IMR-90 (cell line): Measurements from ENCODE around the gene MRPL28. TPM values are rescaled to one million over a fixed set of nuclear protein-coding genes. Genes with fewer than 3 reads are reported as not detected.

Experiments used
- ATAC-seq: fragments of 200-7000 bp; cut with Tn5 transposase; 2 replicates; pipeline ENCODE4 v1.9.1; 2020; ENCODE audit warnings: low read depth, mild to moderate bottlenecking, moderate library complexity
- BruUV-seq: library from RNA; stranded (reverse); fragments of 400-500 nt; replicated peaks from 2 replicates; lab custom pipeline; 2021; lab: Mats Ljungman, UMichigan
- CTCF ChIA-PET: fragments of 300-600 bp; formaldehyde crosslinking; extraction: SDS; loops from one replicate; lab custom pipeline; 2021; ENCODE audit warnings: antibody characterized with exemption; lab: Yijun Ruan, JAX
- POLR2A ChIA-PET: fragments of 300-600 bp; sonication (Branson Sonifier 250); formaldehyde crosslinking; loops from one replicate; lab custom pipeline; 2022; ENCODE audit warnings: antibody characterized with exemption; ENCODE audit not compliant: unreplicated experiment; lab: Charles Lee
- DNase-seq: peaks from one replicate; pipeline ENCODE4 v3.0.0; 2013
- H2AFZ ChIP-seq: replicated peaks from 2 replicates; pipeline ENCODE3; 2013; ENCODE audit warnings: low read length, mild to moderate bottlenecking; ENCODE audit not compliant: poor library complexity
- H2AK5ac ChIP-seq: 2 replicates; pipeline ENCODE4 v1.6.1; 2013; ENCODE audit warnings: low read depth, low read length, inconsistent platforms
- H2AK9ac ChIP-seq: replicated peaks from 2 replicates; pipeline ENCODE3; 2013; ENCODE audit warnings: mild to moderate bottlenecking, low read depth, low read length, moderate library complexity; ENCODE audit not compliant: poor library complexity
- H2BK120ac ChIP-seq: 2 replicates; pipeline ENCODE4 v1.6.1; 2013; ENCODE audit warnings: low read depth, low read length, inconsistent platforms
- H2BK15ac ChIP-seq: 3 replicates; pipeline ENCODE4 v1.6.1; 2013; ENCODE audit warnings: low read depth, low read length, inconsistent platforms
- H2BK20ac ChIP-seq: 2 replicates; pipeline ENCODE4 v1.6.1; 2013; ENCODE audit warnings: low read depth, mild to moderate bottlenecking, inconsistent platforms, low read length, moderate library complexity
- H2BK5ac ChIP-seq: 2 replicates; pipeline ENCODE4 v1.6.1; 2013; ENCODE audit warnings: mild to moderate bottlenecking, low read depth, low read length, inconsistent platforms; ENCODE audit not compliant: poor library complexity, severe bottlenecking
- H3K14ac ChIP-seq: replicated peaks from 2 replicates; pipeline ENCODE4 v1.6.1; 2013; ENCODE audit warnings: low read depth, low read length, inconsistent platforms
- H3K18ac ChIP-seq: 2 replicates; pipeline ENCODE4 v1.6.1; 2013; ENCODE audit warnings: low read depth, low read length, control low read depth
- H3K23ac ChIP-seq: 2 replicates; pipeline ENCODE4 v1.6.1; 2013; ENCODE audit warnings: low read depth, low read length, inconsistent platforms
- H3K27ac ChIP-seq: 2 replicates; pipeline ENCODE4 v1.5.1; 2013; ENCODE audit warnings: mild to moderate bottlenecking, control low read depth, low read length; ENCODE audit not compliant: insufficient read depth
- H3K27me3 ChIP-seq: 2 replicates; pipeline ENCODE4 v1.6.1; 2013; ENCODE audit warnings: low read length; ENCODE audit not compliant: control insufficient read depth, insufficient read depth
- H3K36me3 ChIP-seq: 2 replicates; pipeline ENCODE4 v1.6.1; 2013; ENCODE audit warnings: low read length, mixed read lengths; ENCODE audit not compliant: control insufficient read depth, insufficient read depth
- H3K4ac ChIP-seq: 2 replicates; pipeline ENCODE4 v1.6.1; 2013; ENCODE audit warnings: low read depth, low read length, inconsistent platforms
- H3K4me1 ChIP-seq: 2 replicates; pipeline ENCODE4 v1.6.1; 2013; ENCODE audit warnings: low read length, mixed read lengths; ENCODE audit not compliant: control insufficient read depth, insufficient read depth
- H3K4me2 ChIP-seq: 2 replicates; pipeline ENCODE4 v1.6.1; 2013; ENCODE audit warnings: low read depth, mild to moderate bottlenecking, control low read depth, low read length, moderate library complexity
- H3K4me3 ChIP-seq: 2 replicates; pipeline ENCODE4 v1.5.1; 2013; ENCODE audit warnings: low read depth, mild to moderate bottlenecking, control low read depth, low read length, moderate library complexity; ENCODE audit not compliant: insufficient read depth
- H3K56ac ChIP-seq: 2 replicates; pipeline ENCODE4 v1.6.1; 2013; ENCODE audit warnings: low read length, inconsistent platforms; ENCODE audit not compliant: insufficient read depth; ENCODE audit errors: extremely low read depth
- H3K79me1 ChIP-seq, 2 experiments: 2 replicates each; pipeline ENCODE4 v1.6.1; 2013; ENCODE audit warnings: low read length in 2 of 2, inconsistent platforms in 1 of 2, low read depth in 1 of 2
- H3K9ac ChIP-seq: 2 replicates; pipeline ENCODE4 v1.6.1; 2013; ENCODE audit warnings: low read depth, low read length, control low read depth
- H3K9me1 ChIP-seq: 2 replicates; pipeline ENCODE4 v1.6.1; 2013; ENCODE audit warnings: low read length, inconsistent platforms; ENCODE audit not compliant: insufficient read depth
- H3K9me3 ChIP-seq: 2 replicates; pipeline ENCODE4 v1.6.1; 2013; ENCODE audit warnings: low read length; ENCODE audit not compliant: control insufficient read depth, insufficient read depth
- H4K20me1 ChIP-seq: 2 replicates; pipeline ENCODE4 v1.6.1; 2013; ENCODE audit warnings: low read length, inconsistent platforms; ENCODE audit not compliant: insufficient read depth
- H4K5ac ChIP-seq: 2 replicates; pipeline ENCODE4 v1.6.1; 2013; ENCODE audit warnings: mild to moderate bottlenecking, low read depth, low read length, control low read depth
- H4K8ac ChIP-seq, 2 experiments: 2 replicates each; pipeline ENCODE4 v1.6.1; 2013; ENCODE audit warnings: low read depth in 2 of 2, low read length in 2 of 2, control low read depth in 1 of 2, inconsistent platforms in 1 of 2
- H4K91ac ChIP-seq: 2 replicates; pipeline ENCODE4 v1.6.1; 2013; ENCODE audit warnings: low read depth, low read length, inconsistent platforms; ENCODE audit not compliant: insufficient read depth
- MAZ ChIP-seq: IDR thresholded peaks from 2 replicates; pipeline ENCODE4 v1.6.1; 2012; ENCODE audit warnings: low read depth, mild to moderate bottlenecking, low read length, improper control_type of control experiment, moderate library complexity, borderline replicate concordance
- MXI1 ChIP-seq: IDR thresholded peaks from 2 replicates; pipeline ENCODE4 v1.6.1; 2012; ENCODE audit warnings: low read depth, mild to moderate bottlenecking, low read length, moderate library complexity, borderline replicate concordance
- RCOR1 ChIP-seq: IDR thresholded peaks from 2 replicates; pipeline ENCODE4 v1.6.1; 2012; ENCODE audit warnings: mild to moderate bottlenecking, low read length, improper control_type of control experiment; ENCODE audit not compliant: insufficient replicate concordance
- WGBS, 2 experiments: methylation state at CpG; one replicate each; pipeline versions ENCODE4 v1.1.5 to v1.1.7; 2013; ENCODE audit warnings: missing lambda C conversion rate in 2 of 2; ENCODE audit not compliant: insufficient read length in 1 of 2; ENCODE audit errors: extremely low coverage in 2 of 2; 5-methylcytosine and 5-hydroxymethylcytosine counted together
- dilution Hi-C: fragments of 300-500 bp; cut with HindIII; formaldehyde crosslinking; loops from one replicate; pipeline ENCODE4 v1.14.3; 2018; ENCODE audit warnings: low sequenced_read_pairs; ENCODE audit not compliant: unreplicated experiment
- in situ Hi-C: fragments of 300-500 bp; cut with MboI; formaldehyde crosslinking; loops from 3 replicates; pipeline ENCODE4 v1.14.3; 2019; ENCODE audit warnings: low sequenced_read_pairs, inconsistent platforms, mixed read lengths
- intact Hi-C: fragments of 100-400 bp; cut with micrococcal nuclease; formaldehyde crosslinking; loops from 2 replicates; pipeline ENCODE4 v1.10.0; 2022
- polyA plus RNA-seq, 3 experiments: library from polyadenylated mRNA; depleted of rRNA; stranded (reverse); fragments of >200 nt; gene quantifications; 2 replicates each; pipeline ENCODE4 v1.2.3, GENCODE V29; 2012; ENCODE audit warnings: low replicate concordance in 1 of 3
- total RNA-seq: library from RNA; depleted of rRNA; stranded (reverse); fragments of >200 nt; gene quantifications from 2 replicates; pipeline ENCODE4 v1.2.3, GENCODE V29; 2012

The MRPL28 gene
- total and polyA plus RNA-seq, 2 of the 4 experiments (the other 2 are of a cell fraction): 104 to 181 TPM

DNA sequence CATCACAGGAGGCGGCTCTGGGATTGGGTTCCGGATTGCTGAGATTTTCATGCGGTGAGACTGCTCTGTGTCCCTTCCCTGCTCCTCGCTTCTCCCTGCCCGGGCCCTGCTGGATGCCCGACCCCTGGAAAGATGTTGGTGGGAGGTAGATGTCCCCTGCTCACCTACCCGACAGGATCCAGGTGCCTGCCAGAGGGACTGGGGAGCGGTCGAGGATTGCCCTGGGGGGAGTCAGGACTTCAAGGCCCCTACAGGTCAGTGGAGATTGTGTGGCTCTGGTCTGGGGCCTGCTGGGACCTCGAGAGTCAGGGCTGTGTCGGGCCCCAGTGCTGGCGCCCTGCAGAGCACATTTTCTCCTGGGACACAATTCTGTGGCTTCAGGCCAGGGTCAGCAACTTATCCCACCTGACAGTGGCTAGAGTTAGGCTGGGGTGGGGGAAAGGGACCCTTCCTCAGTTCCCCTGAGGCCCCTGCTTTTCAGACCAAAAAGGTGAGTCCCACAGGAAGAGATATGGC is 34.7 kb upstream of the MRPL28 start:
- Histone ChIP-seq H2AFZ (no peak overlapping the region), H4K20me1 (peaks cover 3% of the 10 kb centered on the region; the same call in 1 of the 2 replicates), H3K36me3 (peaks cover 5% of the 10 kb centered on the region), H2BK20ac (no peak overlapping the region), H3K4me2 (no peak overlapping the region), H3K27ac (no peak overlapping the region), H4K5ac (no peak overlapping the region), H3K9me1 (0 out of 2 replicates have a peak, but pooled peaks cover 4% of the 10 kb centered on the region), H3K9me3 (no peaks in the 10 kb centered on the region), H3K23ac (no peak overlapping the region), H2AK5ac (no peak overlapping the region), H3K27me3 (no peaks in the 10 kb centered on the region), H2AK9ac (no peak overlapping the region), H3K18ac (no peak overlapping the region), H4K91ac (no peak overlapping the region), H3K14ac (no peak overlapping the region), H4K8ac (no peak overlapping the region), H3K4me3 (no peak overlapping the region), H3K4me1 (peaks cover 4% of the 10 kb centered on the region), H2BK120ac (no peak overlapping the region), H3K4ac (no peak overlapping the region), H3K79me1 (peaks cover 4 to 15% of the 10 kb centered on the region in 2 experiments), H3K56ac (no peak overlapping the region), H3K9ac (no peak overlapping the region), H2BK5ac (no peak overlapping the region), H2BK15ac (no peak overlapping the region)
- in situ Hi-C loops: no loop called here
- intact Hi-C loops: loop anchor here (5.0 kb wide), 1 partner anchor 122 kb away; the partner anchor contains the start of gene CAPN15
- no peak for DNase-seq
- WGBS, 2 experiments: 60% methylated on average over 1 of the region's 12 CpGs; no CpG with 5 or more reads in 1 of the 2 experiments
- ATAC-seq: no peak
- CTCF ChIA-PET: no interaction called here
- TF ChIP-seq RCOR1 (no peak), MAZ (no peak), MXI1 (no peak)
- no TSS peak for BruUV-seq
- dilution Hi-C loops: no loop called here
- POLR2A ChIA-PET: no interaction called here
